GM19468 (cell line): Measurements from ENCODE around the gene NDUFA3.
"Not testable (repeated sequence)": the region's sequence is repeated elsewhere in the genome, so short reads cannot be mapped to it uniquely, and the experiment has no call there.

Experiments used
- ATAC-seq: cut with Tn5 transposase; IDR thresholded peaks from one replicate; pipeline ENCODE4 v1.9.1; 2021; ENCODE audit warnings: mild to moderate bottlenecking, moderate library complexity, moderate number of reproducible peaks; ENCODE audit not compliant: unreplicated experiment; ENCODE audit errors: extremely low read depth

NDUFA3 gene

DNA sequence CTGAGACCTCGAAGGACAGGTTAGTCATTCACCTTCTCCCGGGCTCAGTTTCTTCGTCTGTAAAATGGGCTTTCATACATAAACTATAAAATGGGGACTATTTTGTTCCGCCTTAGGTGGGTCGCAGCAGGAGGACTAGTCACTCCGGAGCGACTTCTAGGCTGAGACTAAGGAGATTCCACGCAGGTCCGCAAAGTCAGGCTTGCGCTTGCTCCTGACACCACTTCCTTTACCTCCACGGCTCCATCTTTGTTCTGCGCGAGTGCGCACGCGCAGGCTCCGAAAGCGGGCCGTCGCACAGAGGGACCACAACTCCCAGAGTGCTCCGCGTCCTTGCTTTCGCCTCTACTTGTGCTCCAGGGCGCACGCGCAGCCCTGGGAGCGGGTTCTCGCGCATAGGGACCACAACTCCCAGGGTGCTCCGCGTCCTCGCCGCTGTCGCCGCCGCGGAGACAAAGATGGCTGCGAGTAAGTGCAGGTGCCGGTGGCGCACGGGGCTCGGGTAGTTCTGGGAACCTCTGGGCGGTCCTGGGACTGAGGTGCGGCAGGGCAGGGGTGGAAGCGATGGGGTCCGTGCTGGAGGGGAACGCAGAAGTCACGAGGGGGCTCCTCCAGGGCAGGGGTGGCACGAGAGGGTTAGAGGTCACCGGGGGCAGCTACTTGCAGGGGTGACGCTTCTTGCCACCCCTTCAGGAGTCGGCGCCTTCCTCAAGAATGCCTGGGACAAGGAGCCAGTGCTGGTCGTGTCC is at the start of gene NDUFA3:
Gene NDUFA3 (plus strand): TSS at position 435 of the 749 bp plus-strand sequence. CDS start 24 bp downstream, at position 459.
- peak; percentile 91 for ATAC-seq

GRCh38 chr19:54062643-54063042 is 40.0 kb upstream of the NDUFA3 start:
- no peak for ATAC-seq

DNA sequence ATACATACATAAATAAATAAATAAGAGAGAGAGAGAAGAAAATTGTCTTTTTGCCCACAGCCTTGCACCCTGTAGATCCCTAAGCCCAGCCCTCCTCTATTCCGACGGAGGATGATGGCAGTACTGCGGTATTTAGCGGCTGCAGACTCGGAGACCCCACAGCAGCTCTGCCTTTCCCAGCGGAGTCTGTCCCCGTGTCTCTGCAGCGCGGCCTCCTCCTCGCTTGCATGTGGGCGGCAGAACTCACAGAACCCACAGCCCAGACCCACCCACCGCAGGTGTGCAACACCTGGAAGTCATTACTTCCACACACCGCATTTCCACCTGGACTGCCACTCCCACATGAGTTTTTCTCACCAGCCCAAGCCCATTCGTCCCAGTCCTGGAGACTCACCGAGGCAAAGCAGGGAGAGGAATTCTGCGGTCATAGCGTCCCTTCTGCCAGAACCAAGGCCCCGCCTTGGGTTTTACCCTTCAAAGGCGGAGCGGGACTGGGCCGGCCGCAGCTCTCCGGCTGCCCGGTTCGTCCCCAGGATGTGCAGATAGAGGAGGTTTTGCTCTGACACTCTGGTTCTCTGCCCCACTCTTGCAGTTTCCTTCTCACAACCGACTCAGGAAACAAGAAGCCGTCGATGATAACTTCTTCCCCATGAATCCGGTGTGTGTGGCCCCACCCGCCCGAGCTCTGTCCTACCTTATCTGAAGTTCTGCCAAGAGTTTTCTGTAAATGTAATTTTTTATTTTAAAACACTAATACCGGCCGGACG is 39.1 kb upstream of the NDUFA3 start, which contains the start of gene VSTM1:
Gene VSTM1 (minus strand): TSS at position 548 of the 767 bp plus-strand sequence. CDS start 120 bp downstream, at position 428.
- ATAC-seq = no peak

- no peak for ATAC-seq
Measured at GRCh38 chr19:54069470-54069869, 33.2 kb upstream of the NDUFA3 start.

DNA sequence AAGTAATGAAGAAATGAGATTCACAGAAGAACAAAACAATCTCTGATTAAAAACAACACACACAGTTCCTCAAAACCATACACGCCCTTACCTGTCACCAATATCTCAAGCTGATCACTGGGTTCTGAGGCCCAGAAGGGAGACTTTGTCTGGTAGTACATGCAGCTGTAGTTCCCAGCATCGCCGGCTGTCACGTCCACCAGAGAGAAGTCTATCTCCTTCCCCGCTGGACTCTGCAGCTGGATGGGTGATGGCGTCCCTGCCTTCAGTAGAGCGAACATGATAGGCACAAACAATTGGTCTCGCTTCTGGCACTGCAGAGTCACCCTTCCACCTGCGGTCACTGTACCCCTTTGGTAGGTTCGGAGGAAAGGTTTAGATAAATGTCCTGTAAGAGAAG is 28.8 kb upstream of the NDUFA3 start:
- no peak for ATAC-seq

- ATAC-seq = no peak
Measured at GRCh38 chr19:54074851-54075250, 27.8 kb upstream of the NDUFA3 start.

- no peak for ATAC-seq
Measured at GRCh38 chr19:54077334-54077733, 25.3 kb upstream of the NDUFA3 start.

- ATAC-seq = no peak
Measured at GRCh38 chr19:54081032-54081431, 21.6 kb upstream of the NDUFA3 start, which contains the start of gene TARM1. Gene TARM1 (minus strand): TSS chr19:54081365. CDS start chr19:54081340, 25 bp downstream.

- no peak for ATAC-seq
Measured at GRCh38 chr19:54084410-54084809, 18.2 kb upstream of the NDUFA3 start.

GRCh38 chr19:54094426-54095000 is 8.1 kb upstream of the NDUFA3 start:
- ATAC-seq = no peak

GRCh38 chr19:54095136-54095858 is 7.4 kb upstream of the NDUFA3 start:
- no peak for ATAC-seq

DNA sequence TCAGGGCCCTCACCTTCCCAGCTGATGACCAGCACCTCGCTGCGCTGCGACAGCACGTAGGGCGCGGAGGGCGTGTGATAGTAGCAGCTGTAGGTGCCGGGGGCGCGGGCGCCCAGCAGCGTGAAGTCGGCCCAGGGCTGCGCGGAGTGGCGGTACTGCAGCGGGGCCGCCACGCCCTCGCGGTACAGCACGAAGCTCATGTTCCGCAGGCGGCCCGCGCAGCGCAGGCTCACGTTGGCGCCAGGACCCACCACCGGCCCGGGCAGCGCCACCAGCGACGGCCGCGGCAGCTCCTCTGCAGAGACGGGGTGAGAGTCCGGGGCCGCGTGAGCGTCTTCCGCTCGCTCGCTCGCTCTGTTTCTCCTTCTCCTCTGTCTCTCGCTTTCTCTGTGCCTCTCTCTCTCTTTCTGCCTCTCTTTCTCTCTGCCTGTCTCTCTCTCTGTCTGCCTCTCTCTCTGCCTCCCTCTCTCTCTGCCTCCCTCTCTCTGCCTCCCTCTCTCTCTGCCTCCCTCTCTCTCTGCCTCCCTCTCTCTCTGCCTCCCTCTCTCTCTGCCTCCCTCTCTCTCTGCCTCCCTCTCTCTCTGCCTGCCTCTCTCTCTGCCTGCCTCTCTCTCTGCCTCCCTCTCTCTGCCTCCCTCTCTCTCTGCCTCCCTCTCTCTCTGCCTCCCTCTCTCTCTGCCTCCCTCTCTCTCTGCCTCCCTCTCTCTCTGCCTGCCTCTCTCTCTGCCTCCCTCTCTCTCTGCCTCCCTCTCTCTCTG is 6.6 kb upstream of the NDUFA3 start:
- ATAC-seq = not testable (repeated sequence)

- ATAC-seq = no peak
Measured at GRCh38 chr19:54096617-54097106, 6.0 kb upstream of the NDUFA3 start.

DNA sequence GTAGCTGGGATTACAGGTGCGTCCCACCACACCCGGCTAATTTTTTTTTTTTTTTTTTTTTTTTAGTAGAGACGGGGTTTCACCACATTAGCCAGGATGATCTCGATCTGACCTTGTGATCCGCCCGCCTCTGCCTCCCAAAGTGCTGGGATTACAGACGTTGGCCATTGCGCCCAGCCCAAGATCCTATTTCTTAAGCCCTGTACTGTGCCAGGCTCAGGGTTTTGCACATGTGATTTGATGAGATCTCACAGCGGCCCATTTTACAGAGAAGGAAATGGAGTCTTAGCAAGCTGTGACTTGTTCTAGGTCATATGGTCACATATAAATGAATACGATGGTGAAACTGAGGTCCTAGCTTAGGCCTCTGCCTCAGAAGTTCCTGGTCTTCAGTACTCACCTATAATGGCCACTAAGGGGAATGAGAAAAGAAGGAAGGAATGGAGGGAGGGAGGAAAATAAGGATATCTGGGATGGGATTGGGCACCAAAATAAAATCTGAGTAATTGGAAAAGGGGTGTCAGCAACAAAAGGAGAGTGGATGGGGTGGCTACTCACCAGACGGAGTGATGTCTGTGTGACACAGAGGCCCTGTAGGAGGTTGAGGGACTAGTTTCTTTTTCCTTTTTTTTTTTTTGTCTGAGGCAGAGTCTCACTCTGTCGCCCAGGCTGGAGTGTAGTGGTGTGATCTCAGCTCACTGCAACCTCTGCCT is 3.3 kb upstream of the NDUFA3 start:
- no peak for ATAC-seq

DNA sequence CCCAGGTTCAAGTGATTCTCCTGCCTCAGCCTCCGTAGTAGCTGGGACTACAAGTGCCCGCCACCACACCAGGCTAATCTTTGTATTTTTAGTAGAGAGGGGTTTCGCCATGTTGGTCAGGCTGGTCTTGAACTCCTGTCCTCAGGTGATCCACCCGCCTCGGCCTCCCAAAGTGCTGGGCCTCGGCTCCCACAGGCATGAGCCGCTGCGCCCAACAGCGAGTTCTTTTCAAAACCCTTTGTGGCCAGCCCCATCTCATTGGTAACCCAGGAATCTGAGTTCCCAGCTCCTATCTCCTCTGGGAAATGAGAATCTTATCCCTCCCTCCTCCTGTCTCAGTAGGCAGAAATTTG is 2.8 kb upstream of the NDUFA3 start:
- not testable (repeated sequence) for ATAC-seq

GRCh38 chr19:54100561-54100960 is 2.1 kb upstream of the NDUFA3 start, which contains the start of gene OSCAR:
Gene OSCAR (minus strand): TSS chr19:54100803. CDS start chr19:54100792, 11 bp downstream.
- no peak for ATAC-seq

DNA sequence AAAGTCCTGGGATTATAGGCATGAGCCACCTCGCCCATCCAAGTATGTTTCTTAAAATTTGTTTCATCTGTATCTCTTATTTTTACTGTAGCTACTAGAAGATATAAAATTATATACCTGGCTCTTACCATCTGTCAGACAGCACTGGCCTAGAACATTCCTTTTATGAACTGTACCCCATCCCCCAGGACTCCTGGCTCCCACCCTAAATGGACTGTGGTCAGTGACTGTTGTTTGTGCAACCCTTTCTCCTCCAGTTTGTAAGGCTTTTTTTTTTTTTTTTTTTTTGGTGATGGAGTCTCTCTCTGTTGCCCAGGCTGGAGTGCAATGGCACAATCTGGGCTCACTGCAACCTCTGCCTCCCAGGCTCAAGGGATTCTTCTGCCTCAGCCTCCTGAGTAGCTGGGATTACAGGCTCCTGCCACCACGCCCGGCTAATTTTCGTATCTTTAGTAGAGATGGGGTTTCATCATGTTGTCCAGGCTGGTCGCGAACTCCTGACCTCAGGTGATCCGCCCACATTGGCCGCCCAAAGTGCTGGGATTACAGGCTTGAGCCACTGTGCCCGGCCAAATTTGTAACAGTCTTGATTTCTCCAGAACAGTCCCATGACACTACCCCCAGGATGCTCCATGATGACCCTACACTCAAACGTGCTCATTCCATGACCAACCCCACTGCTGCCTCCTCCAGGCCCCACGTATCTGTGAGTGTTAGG is 2.5 kb downstream of the NDUFA3 start:
- ATAC-seq = no peak

DNA sequence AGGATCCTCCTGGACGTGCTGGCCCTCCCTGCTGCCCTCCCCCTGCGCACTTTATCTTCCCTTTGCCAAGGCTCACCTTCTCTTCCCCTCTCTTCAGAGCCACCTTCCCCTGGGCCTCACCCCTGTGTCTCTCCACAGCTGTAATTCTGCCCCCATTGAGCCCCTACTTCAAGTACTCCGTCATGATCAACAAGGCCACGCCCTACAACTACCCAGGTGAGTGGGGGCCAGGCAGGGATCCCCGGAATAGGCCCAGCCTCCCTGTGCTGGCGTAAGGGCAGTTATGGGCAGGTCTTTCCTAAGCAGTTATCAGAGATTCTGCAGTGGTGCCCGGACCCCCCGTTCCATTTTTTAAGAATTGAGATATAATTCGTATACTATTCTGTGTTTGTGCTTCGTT is 3.1 kb downstream of the NDUFA3 start:
- ATAC-seq = no peak
